GM21381 (cell line): Measurements from ENCODE around the gene NDST3.

Experiments used
- ATAC-seq: cut with Tn5 transposase; IDR thresholded peaks from one replicate; pipeline ENCODE4 v1.9.1; 2021; ENCODE audit warnings: mild to moderate bottlenecking, moderate library complexity; ENCODE audit not compliant: unreplicated experiment

NDST3 gene

DNA sequence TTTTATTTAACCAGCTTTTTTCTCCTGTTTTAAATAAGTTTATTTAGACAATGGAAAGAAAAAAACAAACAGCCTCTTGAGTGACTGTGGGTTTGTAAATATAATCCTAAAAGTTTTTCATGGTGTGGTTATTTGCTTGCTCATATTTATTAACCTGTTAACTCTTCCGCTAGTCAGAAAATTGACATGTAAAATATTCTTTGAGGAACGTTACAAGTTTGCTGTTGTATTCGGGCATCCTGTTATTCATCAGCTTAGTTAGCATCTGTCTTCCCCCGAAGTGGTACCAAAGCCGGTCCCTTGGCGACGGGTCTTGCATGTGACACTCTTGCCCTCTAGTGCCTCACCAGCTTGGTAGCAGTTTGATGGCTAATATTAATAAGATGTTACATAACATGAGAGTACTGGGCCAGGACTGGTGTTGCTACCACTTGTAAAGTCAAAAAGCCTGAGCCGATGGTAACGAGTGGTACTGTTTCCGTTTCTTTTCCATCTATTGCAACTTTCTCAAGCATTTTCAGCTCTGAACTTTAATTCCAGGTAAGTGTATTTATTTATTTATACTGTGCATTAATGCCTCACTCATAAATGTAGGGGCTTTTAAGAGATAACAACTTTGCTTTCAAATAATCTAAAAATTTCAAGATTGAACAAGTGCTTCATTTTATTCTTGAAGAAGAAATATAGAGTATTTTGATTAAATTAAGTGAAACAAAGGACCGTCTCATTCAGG, at the start of gene NDST3:
Gene NDST3 (plus strand): TSS at position 434 of the 733 bp plus-strand sequence. CDS start 19,425 bp downstream, outside the sequence.
- no peak for ATAC-seq

DNA sequence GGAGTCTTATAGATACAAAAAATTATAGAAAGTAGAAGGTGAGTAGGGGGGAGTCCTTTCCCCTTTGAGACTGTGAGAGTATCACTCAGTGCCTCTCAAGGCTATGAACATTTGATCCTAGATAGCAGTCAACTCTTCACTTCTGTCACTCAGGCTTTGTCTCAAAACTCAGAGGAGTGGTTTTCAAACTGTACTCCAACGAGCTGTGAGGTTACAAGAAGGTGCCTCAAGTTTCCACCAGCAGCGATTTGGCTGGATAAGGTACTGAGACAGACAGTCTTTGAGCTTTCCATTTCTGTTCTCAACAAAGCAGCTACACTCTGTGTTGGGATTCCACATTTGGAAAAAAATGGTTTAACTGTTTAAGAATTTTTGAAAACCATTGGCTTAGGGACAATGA, 48.0 kb upstream of the NDST3 start:
- no peak for ATAC-seq

DNA sequence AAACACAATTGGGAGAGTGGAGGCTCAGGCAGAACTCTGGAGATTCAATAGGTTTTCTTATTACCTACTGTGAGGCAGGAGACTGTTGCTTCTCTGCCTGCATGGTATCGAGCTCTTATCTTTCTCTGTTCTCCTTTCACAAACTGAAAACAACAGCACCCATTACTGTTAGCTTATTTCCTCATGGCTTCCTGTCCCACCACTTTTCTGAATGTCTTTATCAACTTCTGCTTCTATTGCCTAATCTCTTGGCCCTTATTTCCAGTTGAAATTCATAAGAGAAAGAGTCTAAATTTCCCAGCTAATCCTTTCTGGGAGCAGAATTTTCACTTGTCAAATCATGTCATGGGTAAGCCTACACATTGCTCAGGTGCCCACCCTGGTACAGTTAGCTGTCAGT, 46.8 kb upstream of the NDST3 start:
- no peak for ATAC-seq

DNA sequence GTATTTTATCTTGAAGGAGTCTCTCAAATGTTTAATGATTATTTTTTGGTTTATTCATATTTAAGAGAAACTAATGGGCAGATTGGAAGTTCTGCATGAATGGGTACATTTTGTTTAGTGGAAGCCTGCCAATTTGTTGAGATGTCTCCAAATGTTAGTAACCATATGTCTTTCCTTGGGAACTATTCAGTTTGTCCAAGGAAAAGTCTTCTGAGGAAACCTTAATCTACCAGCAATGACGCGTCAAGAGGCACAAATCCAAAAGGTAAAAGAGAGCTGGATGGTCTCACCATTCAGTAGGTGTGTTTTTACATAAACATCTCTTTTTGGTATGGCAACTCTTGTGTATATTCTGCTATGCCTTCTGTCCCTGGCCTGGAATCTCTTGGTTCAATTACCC, 37.4 kb upstream of the NDST3 start:
- ATAC-seq: no peak

DNA sequence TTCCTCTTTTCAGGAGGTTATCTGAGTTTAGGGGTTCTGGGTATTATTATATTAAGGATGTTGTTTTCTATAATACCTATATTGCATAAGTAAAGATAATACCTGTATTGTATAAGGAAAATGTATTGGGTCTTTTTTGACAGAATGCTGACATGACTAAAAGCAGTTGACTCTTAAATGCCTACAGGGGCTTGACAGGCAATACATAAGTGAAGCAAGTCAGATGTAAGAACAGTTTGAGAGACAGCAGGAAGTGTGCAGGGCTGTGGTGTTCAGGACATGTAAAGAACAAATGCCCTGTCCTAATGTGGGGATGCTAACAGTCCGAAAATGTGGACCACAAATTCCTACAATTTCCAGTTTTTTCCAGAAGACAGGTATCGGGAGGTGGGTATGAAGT, 30.2 kb upstream of the NDST3 start:
- ATAC-seq: no peak

DNA sequence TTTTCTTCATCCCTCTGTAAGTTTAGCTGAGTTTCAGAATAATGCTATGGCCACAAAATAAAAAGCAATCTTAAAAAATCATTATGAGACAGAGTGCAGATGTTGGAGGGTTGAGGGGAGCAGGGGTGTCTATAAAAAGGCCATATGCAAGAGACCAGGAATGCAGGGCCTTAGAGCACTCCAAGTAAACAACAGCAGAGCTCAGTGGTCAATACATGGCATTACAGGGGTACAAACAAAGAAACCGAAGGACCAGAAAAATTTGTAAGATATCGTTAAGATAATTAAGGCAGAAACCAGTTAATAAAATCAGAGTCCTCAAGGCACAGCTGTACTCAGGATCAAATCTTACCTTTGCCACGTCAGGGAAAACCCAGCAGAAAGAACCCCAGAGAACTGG, 28.4 kb upstream of the NDST3 start:
- no peak for ATAC-seq

DNA sequence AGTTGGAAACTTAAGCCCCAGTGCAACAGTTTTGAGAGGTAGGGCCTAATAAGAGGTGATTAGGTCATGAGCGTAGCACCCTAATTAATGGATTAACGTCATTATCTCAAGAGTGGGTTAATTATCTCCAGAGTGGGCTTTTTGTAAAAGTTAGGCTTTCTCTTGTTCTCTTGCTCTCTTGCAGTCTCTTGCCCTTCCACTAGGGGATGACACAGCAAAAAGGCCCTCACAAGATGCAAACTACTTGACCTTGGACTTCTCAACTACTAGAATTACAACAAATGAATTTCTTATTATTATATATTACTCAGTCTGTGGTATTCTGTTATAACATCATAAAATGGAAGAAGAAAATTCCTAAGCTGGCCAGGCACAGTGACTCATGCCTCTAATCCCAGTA, 22.1 kb upstream of the NDST3 start:
- ATAC-seq: no peak

DNA sequence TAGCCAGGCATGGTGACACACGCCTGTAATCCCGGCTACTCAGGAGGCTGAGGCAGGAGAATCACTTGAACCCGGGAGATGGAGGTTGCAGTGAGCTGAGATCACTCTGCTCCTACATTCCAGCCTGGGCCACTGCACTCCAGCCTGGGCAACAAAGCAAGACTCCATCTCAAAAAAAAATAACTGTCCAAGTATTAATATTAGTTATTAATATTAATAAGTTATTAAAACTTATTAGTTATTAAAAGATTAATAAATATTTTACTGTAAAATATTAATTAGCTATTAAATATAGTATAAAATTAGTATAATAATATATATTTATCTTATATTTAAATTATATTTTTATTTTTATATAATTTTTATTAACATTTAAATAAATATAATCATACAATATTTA, 19.5 kb upstream of the NDST3 start:
- no peak for ATAC-seq

DNA sequence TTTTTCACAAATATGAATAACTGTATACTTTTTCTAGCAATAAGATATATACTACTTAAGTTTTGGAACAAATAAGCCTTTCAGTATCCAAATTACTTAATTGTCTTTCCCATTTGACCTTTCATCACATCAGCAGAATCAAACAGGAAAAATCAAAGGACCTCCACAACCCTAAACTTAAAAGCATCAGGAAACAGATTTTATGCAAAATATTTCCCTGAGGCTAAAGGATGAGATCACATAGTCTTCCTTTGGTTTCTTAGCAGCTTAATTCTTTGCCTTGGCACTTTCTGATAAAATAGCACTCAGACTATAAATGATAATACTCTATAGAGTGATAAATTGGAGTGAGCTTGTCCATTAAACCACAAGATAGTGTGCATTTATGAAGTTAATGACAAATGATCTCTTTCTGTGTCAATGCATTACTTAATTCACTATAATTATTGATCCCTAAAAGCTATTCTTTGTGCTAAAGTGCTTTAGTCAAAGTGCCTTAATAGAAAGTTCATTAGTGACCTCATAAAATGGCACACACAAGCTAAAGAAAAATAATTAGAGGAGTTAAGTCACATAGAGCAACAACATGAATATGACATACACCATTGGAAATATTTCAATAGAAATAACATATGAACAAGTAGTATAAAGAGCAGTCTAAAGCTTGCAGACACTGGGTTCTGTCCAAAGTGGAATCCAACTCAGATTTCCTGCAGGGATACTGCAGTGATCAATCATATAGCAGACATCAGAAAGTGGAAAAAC, 15.7 kb upstream of the NDST3 start:
- ATAC-seq: no peak

DNA sequence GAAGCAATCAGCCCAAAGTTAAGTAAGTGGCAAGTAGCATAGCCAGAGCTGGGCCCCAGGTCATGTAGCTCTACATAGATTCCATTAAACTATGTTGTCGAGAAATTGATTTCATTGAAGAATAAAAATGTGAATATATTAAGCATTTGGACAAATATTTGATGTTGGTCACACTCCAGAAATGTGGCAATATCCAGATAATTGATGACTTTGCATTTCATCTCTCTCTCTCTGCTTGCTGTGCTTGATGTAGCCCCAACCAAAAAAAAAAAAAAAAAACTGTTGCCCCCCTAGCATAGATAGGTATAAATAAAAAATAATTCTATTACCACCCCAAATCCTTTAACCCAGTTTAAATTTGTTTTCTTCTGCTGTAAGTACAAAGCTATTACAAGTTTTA, 7.5 kb upstream of the NDST3 start:
- no peak for ATAC-seq

DNA sequence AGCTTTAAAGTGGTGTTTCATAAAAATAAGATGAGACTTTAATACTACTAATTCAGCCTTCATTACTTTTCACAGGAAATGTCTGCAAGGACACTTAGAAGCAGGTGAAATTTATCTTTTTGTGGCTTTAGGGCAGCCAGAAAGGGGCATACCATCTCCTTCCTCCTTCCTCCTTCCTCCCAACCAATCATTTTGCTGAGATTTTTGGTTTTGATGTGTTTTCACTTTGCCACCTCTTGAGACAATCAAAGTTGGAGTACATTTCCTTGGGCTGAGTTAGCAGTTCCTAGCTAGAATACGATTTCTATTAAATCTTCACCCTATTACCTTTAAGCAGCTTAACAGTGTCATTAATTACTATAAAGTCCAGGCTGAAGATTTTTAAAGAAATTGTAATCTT, 5.1 kb upstream of the NDST3 start:
- ATAC-seq: no peak

DNA sequence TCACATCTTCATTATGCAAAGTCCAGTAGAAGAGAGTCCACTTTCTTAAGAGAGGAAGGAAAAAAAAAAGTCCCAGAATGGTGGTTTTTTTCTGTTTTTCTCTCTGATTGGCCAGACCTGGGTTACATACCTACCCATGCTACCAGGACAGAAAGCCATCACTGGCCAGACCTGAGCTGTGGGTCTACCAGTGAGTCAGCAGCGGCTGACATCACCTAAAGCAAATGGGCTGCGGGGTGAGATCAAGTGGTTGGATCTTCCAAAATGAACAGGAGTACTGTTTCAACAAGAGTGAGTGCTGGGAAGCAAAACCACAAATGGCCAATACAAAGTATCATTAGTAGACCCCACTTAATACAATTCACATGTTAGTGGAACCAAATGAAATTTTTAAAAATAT, 1.6 kb upstream of the NDST3 start:
- ATAC-seq: no peak

DNA sequence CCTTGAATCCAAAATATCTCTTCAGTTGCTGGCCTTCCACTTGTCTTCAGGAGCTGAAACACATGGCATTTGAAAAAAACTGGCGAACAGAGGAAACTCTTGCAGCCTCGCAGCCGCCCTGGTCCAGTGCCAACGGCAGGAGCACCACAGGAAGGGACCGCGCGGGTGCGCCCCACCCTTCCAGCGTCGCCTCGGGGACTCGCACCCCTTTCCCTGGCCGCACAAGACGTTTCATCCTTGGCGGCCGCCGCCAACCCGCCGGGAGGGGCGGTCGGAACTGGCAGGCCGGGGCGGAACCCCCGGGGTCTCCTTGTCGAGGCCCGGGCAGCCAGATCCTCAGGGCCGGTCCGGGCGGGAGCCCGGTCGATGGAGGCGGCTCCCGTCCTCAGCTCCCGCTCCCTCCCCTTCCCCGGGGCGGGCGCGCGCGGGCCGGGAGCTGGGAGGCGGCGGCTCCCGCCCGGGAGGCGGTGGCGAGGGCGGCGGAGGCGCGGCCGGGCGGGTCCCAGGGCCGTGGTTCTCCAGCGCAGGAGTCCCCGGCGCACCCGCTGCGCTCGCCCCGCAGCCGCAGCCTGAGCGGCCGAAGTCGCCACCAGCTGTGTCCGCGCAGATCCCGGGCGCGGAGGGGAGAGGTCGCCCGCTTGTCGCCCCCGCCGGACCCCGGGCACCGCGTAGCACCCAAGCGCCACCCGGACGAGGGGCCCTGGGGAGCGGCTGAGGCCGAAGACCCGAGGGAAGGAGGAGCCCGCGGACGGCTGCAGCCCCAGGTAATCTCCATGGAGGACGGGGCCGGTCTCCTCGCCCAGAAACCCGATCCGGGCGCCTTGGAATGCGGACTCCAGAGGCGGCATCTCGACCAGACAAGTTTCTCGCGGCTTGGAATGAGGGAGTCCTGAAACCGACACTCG, 886 bp upstream of the NDST3 start:
- ATAC-seq: no peak

DNA sequence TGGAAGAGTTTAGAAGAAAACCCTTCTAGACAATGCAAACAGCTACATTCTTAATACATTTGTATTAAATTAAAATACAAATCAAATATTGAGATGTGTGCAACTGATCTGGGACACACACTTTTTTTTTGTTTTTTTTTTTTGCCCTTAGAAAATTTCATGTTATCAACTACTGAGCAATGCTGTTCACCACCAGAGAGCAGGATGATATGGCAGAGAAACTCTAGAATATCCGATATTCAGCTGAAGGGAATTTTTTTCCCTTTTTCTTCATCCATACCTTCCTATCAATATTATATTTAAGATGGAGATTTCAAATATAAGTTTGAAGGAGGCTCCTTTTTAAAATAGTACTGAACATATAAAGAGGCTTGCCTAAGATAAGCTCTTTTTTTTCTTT, 1.0 kb downstream of the NDST3 start:
- ATAC-seq: no peak

DNA sequence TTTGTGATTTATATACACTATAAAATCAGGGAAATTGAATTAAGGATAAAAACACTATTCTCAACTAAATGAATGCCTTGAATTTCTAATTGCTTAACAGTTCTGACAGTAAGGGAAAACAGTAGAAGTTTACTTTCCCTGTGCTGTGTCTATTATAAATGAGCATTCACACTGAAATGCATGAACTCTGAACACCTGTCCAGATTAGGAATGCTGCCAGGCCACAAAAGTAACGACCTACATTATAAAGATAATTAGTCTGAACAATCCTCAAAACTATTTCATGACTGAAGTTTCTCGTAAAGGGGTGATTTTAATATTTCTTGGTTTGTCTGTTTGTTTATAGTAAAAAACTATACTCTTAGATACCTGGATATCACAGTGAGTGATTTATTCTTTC, 2.0 kb downstream of the NDST3 start:
- ATAC-seq: no peak

DNA sequence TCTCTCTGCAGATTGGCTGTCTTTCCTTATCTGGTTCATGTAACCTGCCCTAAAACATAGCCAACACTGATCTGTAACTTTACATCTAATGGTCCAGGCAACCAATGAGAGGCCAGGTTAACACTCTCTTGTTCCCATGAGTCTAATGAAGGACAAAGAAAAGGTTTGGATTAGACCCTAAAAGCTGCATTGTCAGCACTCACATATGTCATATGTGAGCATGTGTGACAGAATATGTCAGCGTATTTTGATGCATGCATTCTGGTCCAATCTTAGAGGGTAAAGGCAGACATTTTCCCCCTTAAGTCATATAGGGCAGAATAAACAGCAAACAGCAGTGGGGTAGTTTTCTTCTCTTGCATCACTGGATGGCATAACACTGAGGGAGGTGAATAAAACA, 3.7 kb downstream of the NDST3 start:
- no peak for ATAC-seq

DNA sequence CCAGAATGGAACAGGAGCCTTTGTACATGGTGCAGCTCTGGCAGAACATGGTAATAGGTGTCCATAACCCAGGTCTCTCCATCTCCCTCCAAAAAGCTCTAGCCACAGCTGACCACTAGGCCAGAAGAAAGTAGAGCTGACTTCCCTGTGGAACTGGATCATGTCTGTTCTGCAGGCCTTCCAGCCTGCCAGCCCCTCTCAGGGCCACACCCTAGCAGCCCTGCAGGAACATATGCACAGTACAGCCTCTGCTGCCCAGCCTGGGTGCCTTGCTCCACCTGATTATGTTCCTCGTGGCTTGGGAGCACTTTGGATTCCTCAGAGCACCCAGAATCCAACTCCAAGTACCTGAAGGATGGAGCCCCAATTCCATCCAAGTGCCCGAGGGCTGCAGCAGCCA, 12.0 kb downstream of the NDST3 start:
- ATAC-seq: no peak

DNA sequence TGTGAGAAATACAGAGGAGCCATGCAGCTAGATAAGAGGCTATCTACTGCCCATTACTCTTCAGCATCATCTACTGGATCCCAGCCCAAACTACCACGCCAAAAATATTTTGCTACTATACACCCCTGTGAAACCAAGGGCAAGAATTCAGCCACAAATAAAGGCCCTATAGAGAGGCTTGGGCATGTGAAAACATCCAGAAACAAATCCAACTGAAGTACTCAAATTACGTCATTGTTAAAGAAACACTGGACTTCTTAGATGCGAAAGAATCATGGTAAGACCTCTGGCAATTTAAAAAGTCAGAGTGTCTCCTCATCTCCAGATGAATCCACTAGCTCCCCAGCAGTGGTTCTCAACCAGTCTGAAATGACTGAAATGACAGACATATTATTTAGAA, 12.8 kb downstream of the NDST3 start:
- no peak for ATAC-seq

DNA sequence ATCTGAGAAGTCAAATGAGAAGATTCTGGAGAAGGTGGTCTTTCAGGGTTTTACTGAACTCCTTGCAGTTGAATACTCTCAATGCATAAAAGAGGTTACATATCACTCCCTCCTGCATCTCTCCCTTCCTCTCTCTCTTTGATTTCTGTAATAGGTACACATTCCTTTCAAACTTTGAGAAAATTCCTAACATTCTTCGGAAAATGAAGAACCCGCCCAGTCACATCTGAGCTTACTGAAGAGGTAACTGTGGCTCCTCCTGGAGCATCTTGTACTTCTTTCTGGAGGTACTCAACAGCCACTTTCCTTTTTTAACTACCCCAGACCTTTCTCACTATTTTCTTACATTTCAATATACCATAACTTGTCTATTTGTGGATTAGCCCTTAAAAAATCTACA, 24.7 kb downstream of the NDST3 start:
- no peak for ATAC-seq

DNA sequence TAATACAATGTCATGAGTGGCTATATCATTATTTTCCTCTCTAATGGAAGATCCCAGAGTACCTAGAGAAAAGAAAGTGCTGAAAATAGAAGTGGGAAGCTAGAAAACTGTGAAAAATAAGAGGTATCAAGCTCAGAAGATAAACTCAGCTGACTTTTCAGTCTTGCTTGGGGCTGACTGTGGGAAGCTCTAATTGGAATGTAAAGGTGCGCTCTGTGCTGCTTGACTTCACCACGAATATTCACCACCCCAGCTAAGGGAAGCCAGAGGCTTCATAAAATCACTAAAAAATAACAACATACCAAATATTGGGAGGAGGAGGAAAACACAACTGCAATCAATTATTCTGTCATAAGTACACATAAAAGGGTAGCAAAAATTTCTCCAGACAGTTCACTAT, 25.1 kb downstream of the NDST3 start:
- no peak for ATAC-seq

DNA sequence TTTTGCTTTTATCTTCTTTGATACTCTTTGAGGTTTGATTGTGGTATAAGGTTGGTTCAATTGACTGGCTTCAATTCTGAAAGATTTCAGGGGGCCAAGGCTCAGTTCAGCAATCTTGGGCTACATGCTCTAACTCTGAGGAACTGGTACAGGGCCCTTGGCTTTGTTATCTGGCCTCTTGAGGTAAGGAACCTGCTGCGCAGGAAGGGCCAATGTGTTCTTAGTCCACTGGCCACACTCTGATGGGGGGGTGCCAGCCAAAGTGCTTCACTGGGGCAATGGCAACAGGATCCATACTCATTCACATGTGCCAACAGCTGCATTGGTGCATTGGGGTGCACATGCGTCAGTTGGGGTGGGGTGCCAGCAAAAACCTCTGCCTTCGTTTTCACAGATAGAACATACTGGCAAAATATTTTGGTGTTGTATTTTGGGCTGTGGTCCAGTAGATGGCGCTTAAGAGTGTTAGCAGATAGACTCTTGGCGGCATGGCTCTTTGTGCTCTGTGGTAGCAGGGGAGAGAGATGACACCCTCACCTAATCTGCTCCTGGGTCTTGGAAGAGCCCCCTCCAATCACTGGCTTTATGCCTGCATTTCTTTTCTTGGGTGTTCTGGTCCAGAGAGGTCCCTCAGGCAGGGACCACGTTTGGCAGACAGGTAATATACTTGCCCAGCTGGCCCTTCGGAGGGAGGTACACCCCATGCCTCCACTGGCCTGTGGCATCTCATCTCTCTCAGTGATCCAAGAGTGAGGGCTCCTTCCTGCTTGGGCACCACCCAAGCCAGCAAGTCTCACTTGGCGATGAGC, 42.9 kb downstream of the NDST3 start:
- peak; percentile 69 for ATAC-seq
